ENCODE measurements around the gene FAM111B.

FAM111B gene

DNA sequence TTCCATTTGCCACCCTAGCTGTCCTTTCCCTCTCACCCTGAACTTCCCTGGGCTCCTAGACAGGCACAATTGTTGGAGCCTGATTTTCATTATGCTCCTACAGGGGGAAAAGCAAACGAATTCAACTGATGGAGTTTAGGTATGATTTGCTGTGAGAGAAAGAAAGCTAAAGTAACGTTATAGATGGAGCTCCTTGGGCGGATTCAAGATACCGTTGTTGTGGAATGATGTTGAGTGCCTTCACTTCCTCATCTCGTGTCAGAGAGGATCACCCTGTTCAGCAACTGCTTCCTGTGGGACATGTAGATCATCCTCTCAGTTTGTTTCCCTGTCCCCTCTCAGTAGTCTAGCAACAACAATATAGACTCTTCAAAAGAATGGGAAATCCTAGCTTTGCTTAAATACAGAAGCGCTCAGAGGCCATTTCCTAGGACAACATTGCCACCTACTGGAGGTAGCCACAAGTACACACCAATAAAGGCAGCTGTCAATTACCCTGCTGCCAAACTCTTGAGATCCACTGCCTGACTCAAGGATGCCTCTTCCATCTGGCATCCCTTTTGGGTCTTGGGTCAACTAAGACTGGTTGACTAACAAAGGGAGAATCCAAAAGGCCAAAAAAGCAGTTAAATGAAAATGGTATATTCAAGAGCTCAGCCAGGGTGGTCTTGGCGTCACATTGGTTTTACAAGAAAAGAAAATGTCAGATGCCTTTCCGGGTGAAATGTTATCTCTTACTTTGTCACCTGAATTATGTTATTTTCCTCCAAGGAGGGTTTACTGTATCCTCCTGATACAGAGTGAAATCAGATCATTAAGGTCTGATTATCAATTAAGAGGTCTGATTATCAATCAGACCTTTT, 51.4 kb downstream of the FAM111B start:
- peak; percentile 81 for DNase-seq

DNA sequence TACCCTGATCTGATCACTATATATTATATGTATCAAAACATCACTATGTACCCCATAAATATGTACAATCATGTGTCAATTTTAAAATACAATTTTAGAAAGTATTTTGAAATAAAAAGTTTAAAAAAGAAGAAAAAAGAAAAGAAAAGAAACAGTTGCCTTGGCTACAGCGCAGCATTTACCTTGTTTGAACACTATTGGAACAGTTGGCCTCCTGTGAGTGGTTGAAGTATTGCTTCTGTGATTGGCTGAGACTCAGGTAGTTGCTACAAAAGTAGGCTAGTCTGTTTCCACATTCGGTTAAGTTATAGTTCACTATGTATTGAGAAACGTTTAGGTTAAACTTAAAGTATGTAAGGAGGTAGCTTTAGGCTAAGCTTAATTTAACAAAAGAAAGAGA, 57.0 kb downstream of the FAM111B start:
- no peak for DNase-seq

DNA sequence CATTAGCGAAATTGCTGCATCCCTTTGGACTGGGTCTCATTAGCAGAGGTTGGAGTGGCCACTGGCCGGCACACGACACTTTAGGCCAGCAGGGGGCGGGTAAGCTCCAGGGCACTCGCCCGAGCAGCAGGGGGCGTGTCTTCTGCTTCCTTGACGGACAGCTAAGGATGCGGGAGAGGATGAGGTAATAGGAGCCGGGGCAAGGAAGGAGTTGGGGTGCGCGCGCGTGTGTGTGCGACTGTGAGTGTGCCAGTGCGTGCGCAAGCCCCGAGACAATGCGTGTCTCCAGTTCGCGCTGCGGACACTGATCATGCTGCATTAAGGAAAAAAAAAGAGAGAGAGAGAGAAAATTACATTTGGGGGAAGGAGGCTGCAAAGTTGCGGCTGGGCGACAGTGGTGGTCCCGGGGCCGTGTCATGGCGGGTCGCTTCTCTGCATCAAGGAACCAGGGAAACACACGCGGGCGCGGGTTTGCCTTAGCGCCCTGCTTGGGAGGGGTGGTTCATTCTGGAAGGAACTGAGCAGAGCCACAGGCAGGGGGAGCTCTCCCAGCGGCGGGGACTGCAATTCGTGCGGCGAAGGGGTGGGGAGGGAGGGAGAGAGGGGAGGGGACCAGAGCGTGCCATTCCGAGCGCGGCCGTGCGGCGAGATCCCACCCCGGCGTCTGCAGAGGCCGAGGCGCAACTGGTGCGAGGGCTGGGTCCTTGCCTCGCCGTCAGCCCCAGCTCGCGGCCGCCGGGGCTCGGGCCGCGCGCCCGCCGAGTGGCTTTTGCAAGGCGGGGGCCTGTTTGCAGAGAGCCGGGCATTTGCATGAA, 64.7 kb downstream of the FAM111B start, which contains the start of gene DTX4:
Gene DTX4, plus strand, starts transcription at position 625 of the 815 bp plus-strand sequence. CDS start 464 bp downstream, outside the sequence.
- DNase-seq: peak; percentile 90

DNA sequence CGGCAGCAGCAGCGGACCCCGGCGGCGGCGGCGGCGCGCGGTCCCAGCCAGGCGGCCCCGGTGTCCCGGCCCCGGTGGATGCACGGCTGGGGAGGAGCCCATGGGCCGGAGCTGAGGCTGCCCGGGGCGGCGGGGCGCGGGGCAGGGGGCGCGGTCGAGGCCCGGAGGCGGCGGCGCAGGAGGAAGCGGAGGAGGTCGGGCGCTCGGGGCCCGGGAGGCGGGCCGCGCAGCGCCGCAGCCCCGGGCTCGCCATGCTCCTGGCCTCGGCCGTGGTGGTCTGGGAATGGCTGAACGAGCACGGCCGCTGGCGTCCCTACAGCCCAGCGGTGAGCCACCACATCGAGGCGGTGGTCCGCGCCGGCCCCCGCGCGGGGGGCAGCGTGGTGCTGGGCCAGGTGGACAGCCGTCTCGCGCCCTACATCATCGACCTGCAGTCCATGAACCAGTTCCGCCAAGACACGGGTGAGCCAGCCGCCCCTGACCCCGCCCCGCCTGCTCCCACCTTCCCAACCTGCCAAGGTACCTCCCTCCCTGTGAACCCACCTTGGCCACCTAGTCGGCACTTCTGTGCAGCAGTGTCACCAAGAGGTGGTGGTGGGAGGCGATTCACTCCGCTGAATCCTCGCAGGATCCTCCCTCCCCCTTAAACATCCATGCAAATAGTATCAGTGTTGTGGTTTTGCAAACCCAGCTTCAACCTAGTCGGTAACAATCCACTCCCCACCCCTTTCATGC, 65.5 kb downstream of the FAM111B start:
- DNase-seq: no peak

DNA sequence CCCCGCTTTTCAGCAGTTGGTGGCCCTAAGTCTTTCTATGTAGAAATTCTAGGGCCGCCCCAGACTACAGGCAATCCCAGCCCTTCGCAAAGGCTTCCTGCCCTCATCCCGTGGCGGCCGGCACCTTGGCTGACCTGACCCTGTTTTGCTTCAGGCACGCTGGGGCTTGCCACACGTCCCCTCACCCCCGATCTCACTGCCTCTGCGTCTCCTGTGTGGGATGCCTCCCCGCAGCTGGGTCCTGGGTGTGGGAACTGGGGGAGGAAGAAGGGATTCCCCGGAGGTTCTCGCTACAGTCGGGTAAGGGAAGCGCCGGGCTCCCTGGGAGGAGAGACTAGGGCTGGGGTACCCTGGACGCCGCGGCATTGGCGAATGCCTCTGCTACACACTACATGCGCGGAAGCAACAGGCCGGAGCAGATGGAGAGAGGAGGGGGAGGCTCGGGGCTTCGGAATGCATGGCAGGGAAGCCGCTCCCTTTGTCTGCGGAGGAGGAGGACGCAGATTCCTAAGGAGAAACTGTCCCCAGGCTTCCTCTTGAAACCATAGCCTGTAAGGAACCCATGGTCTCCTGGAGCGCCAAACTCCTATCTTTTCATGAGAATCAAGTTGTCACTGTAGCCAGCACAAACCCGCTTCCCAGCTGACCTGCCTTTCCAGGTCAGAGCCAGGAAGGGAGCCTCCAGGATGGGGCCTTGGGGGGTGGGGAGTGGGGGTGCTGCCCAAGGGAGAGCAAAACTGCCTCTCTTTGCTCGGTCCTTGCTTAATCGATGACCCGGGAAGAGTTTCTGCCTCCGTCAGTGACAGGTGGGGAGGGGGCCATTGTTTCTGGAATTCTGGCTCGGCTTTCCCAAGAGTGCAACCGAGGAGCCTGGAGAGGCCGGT, 66.3 kb downstream of the FAM111B start:
- DNase-seq: peak; percentile 24

DNA sequence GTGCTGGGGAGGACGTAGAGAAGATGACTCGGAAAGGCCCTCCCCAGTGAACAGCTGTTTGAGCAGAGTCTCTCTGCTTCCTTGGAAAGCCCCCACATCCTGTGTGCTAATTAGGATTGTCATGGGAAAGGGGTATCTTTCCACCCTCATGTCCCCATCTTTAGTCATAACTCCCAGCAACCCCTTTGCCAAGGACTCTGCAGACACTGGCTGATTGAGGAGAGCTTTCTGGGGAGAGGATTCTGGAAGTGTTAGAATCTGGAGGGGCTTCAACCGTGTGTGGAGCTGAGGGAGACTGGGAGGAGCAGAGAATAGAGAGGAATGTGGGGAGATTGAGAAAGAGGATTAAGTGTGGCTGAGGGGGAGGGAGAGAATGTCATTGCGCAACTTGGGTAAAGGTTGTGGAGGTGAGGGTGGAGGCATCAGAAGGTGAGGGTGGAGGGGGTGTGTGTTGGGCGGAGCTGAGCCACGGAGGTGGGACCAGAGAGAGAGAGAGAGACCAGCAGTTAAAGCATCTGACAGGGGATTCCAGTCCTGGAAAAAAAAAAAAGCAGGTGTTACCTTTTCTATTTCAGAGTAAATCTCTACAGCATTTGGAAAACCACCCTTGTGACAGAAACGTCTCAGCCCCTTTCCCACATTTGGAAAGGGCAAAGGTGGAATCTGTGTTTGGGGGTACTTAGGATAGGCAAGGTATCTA, 67.1 kb downstream of the FAM111B start:
- DNase-seq: no peak

DNA sequence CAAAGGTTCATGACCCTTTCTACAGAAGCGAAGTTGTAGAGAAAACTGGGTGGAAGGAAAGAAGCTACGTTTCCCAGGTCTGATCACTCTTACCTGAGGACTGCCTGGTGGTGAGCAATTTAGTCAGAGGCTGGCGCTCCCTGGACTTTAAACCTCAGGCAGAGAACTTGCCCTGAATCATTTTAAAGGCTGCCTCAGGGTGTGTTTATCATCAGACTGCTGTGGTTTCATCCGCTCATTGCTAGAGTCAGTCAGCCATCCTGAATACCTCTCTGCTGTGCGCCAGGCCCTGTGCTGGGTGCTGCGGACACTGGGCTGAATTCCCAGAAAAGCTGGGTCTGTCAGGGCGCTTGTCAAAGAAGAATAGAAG, 67.6 kb downstream of the FAM111B start:
- DNase-seq: no peak

DNA sequence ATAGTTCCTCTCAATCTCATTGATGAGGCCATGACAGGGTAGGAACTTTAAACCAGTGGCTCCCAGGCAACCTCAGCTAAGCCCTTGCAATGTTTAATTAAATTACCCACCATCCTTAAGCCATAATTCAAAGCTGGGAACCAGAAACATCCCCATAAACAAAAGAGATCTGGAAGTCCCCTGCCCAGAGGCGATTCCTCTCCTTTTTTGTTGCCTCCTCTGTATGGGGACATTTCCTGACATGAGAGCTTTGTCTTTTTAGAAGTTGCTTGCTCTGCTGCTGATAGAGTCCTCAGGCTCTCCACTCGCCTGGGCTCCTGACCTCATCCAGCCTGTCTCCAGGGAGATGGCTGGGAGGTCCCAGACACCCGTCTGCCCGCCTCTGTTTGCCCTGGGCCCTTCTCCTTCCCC, 68.1 kb downstream of the FAM111B start:
- DNase-seq: no peak

DNA sequence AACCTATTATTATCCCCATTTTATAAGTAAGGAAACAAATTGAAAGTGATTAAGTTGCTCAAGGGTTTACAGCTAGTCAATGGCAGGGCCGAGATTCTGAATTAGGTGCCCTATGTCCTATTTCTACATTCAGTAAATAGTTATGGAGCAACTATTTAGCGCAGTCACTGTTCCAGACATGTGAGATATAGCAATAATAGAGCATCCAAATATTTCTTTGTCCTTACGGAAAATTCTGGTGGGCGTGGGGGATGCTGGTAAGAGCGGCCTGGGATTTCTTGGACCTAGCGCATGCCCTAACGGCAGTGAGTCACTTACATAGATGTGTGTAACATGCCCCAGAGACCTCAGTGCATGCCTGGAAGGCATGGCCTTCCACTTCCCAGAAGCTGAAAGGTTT, 69.3 kb downstream of the FAM111B start:
- no peak for DNase-seq
